Stimulated activated naive B cell treated with anti-CD40 and anti-IgM and Interleukin-4, amounts not matched to agents 10 μg/mL and 1 μg/mL and 100 μg/mL, for 72 hours (primary cell): ENCODE data around the gene FOXP1.

Source experiments
- ATAC-seq, 2 donors: fragments of 150-1000 bp; cut with Tn5 transposase; replicated peaks; 2 replicates each; pipeline ENCODE4 v1.10.0; 2021; ENCODE audit warnings: moderate library complexity in 1 of 2
- DNase-seq: peaks from one replicate; pipeline ENCODE4 v3.0.0; 2021
- H3K27ac Mint-ChIP-seq: one replicate; pipeline ENCODE4 v1.8.0; 2022; ENCODE audit warnings: mild to moderate bottlenecking, mixed read lengths
- H3K27me3 Mint-ChIP-seq, 2 donors: one replicate each; pipeline ENCODE4 v1.8.0; 2022; ENCODE audit warnings: mixed read lengths in 2 of 2
- H3K36me3 Mint-ChIP-seq, 2 donors: one replicate each; pipeline ENCODE4 v1.8.0; 2022; ENCODE audit warnings: mixed read lengths in 2 of 2, mild to moderate bottlenecking in 1 of 2
- H3K4me1 Mint-ChIP-seq, 2 donors: one replicate each; pipeline ENCODE4 v1.8.0; 2022; ENCODE audit warnings: mixed read lengths in 2 of 2, mild to moderate bottlenecking in 1 of 2
- H3K4me3 Mint-ChIP-seq, 2 donors: one replicate each; pipeline ENCODE4 v1.8.0; 2022; ENCODE audit warnings: mild to moderate bottlenecking in 2 of 2, mixed read lengths in 2 of 2, moderate library complexity in 1 of 2
- H3K9me3 Mint-ChIP-seq, 2 donors: one replicate each; pipeline ENCODE4 v1.8.0; 2022; ENCODE audit warnings: mixed read lengths in 2 of 2, mild to moderate bottlenecking in 1 of 2

The FOXP1 gene

DNA sequence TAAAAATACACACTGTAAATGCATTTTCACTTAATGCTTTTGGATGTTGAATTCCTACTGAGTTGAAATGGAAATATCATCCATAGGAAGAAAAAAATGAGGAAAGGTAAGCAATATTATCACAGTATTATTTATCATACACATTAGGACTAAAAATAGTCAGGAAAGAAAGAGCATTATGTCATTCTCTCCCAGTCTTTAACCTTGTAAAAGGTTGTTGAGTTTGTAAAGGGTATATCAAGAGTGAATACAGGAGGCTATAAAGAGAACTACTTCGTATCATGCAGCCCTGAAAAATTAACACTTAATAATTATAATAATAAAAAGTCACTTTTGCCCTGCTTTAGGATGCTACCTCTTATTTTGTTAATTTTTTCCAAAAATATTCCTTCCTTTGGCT lies 395.8 kb downstream of the FOXP1 start:
- peaks cover 28 to 73% of the 10 kb centered on the region in 2 donors for H3K4me1 Mint-ChIP-seq
- no peak overlapping the region for H3K27ac Mint-ChIP-seq
- no peak overlapping the region for H3K4me3 Mint-ChIP-seq
- H3K36me3 Mint-ChIP-seq: peaks cover 27 to 36% of the 10 kb centered on the region in 2 donors
- H3K9me3 Mint-ChIP-seq: peaks cover 6 to 9% of the 10 kb centered on the region in 2 donors
- H3K27me3 Mint-ChIP-seq: no peaks in the 10 kb centered on the region
- no peak for DNase-seq
- no peak for ATAC-seq

DNA sequence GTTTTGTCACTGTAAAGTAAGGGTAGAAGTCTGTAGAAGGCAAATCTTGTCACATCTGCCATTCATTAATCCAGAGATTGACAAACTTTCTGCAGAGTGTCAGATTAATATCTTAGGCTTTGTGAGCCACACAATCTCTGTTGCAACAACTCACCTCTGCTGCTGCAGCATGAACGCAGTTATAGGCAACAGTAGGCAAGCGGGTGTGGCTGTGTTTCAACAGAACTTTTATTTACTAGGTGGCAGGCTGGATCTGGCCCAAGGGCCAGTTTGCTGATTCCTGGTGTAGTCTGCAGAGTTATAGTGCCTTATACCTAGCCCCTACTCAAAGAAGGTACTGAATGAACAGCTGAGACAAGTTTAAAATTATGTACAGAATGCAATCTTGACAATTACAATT lies 396.7 kb downstream of the FOXP1 start:
- Mint-ChIP-seq H3K4me1 (peaks cover 26 to 65% of the 10 kb centered on the region in 2 donors), H3K27ac (no peak overlapping the region), H3K9me3 (peaks cover 6 to 9% of the 10 kb centered on the region in 2 donors), H3K27me3 (no peaks in the 10 kb centered on the region), H3K36me3 (peaks cover 27 to 36% of the 10 kb centered on the region in 2 donors), H3K4me3 (no peak overlapping the region)
- no peak for ATAC-seq
- DNase-seq: no peak

DNA sequence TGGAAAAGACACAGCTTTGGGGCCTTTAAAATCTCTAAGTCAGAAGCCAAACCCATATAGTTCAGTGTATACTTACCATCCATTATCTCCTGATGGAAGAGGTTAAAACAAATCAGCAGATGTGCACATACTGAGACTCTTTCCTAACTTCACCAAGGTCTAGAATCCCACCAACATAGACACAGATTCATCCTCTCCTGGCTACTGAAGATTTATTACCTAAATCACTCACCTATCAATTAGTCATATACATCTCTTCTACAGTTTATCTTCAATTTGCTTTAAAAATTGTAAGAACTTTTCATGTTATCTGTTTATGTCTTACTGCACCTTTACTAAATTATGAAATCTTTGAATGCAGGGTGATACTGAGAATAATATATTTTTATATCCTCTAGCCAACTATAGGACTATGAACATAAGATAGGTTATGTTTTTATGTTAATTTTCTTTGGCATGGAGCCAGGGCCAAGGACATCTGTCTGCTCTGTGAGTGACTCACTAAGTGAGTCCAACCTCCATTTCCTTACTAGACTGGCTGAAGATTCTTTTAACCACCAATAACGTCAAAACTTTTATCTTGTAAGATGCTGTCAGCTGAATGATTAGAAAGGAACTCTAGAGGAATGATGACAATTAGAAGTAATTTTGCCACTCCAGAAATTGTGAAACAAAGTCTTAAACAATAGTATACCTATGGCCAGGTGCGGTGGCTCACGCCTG lies 397.6 kb downstream of the FOXP1 start:
- H3K27me3 Mint-ChIP-seq: no peaks in the 10 kb centered on the region
- no peak for DNase-seq
- ATAC-seq: peak; percentile 63 to 77
- H3K4me1 Mint-ChIP-seq: peaks cover 22 to 61% of the 10 kb centered on the region in 2 donors
- H3K36me3 Mint-ChIP-seq: peaks cover 30 to 43% of the 10 kb centered on the region in 2 donors
- no peak overlapping the region for H3K4me3 Mint-ChIP-seq
- peak overlapping the region; percentile 69 for H3K27ac Mint-ChIP-seq
- H3K9me3 Mint-ChIP-seq: peaks cover 6 to 9% of the 10 kb centered on the region in 2 donors

DNA sequence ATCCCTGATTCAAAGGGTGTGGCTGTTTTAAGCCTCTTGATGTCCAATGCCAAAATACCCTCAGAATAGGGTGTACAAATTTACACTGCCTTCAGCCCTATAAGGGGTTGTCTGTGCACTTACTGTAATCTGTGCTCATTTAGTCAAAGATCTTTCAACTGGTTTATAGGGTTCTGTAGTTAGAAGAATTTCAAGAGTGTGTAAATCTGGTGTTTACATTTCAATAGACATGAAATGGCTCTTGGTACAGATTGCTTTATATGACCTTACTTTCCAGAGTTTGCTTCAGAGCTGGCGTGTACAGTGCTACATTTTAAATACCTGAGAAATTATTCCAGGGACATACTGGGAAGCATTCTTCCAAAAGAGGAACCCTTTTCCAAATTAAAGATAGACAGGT lies 399.3 kb downstream of the FOXP1 start:
- no peaks in the 10 kb centered on the region for H3K27me3 Mint-ChIP-seq
- peaks cover 15 to 50% of the 10 kb centered on the region in 2 donors for H3K4me1 Mint-ChIP-seq
- peaks cover 20 to 41% of the 10 kb centered on the region in 2 donors for H3K36me3 Mint-ChIP-seq
- no peaks in the 10 kb centered on the region for H3K9me3 Mint-ChIP-seq
- ATAC-seq (no peak), DNase-seq (no peak)
- H3K4me3 Mint-ChIP-seq: no peak overlapping the region
- H3K27ac Mint-ChIP-seq: no peak overlapping the region

DNA sequence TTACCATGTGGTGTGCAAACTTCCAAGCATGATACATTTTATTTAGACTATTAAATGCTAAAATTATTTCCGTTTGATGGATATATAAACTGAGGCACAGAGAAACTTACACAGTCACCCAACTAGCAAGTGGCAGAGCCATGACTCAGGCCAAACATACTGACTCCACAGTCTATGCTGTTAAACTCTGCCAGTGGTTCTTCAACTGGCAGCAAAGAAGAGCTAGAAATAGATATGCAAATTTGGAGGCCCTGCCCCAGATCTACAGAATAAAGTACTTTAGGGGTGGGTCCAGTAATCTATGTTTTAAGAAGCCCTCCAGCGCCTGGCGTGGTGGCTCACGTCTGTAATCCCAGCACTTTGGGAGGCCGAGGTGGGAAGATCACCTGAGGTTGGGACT lies 400.0 kb downstream of the FOXP1 start:
- H3K36me3 Mint-ChIP-seq: peaks cover 18 to 37% of the 10 kb centered on the region in 2 donors
- DNase-seq (no peak), ATAC-seq (no peak)
- H3K27me3 Mint-ChIP-seq: no peaks in the 10 kb centered on the region
- H3K4me3 Mint-ChIP-seq: no peak overlapping the region
- H3K9me3 Mint-ChIP-seq: no peaks in the 10 kb centered on the region
- H3K27ac Mint-ChIP-seq: peak overlapping the region; percentile 9
- H3K4me1 Mint-ChIP-seq: peaks cover 9 to 43% of the 10 kb centered on the region in 2 donors

DNA sequence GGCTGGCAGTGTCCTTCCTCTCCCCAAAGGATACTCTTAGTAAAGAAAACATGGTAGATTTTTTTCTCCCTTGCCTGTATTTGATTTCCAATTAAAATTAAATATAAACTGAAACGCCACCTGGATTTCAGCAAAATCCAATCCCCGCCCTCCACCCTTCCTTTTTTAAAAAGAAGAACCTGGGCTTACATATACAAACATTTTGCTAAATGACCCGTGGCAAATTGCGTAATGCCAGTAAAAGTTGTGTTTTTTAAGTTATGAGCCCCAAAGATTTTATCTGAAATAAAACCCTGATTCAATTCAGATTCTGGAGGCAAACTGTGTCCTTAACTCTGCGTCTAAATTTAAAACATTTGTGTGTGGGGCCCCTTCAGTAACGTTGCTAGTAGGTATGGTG lies 403.0 kb downstream of the FOXP1 start:
- ATAC-seq (no peak), DNase-seq (no peak)
- peaks cover 19 to 47% of the 10 kb centered on the region in 2 donors for H3K36me3 Mint-ChIP-seq
- peak overlapping the region; percentile 89 for H3K27ac Mint-ChIP-seq
- H3K27me3 Mint-ChIP-seq: no peaks in the 10 kb centered on the region
- no peak overlapping the region for H3K4me3 Mint-ChIP-seq
- peaks cover 12 to 38% of the 10 kb centered on the region in 2 donors for H3K4me1 Mint-ChIP-seq
- H3K9me3 Mint-ChIP-seq: no peaks in the 10 kb centered on the region

DNA sequence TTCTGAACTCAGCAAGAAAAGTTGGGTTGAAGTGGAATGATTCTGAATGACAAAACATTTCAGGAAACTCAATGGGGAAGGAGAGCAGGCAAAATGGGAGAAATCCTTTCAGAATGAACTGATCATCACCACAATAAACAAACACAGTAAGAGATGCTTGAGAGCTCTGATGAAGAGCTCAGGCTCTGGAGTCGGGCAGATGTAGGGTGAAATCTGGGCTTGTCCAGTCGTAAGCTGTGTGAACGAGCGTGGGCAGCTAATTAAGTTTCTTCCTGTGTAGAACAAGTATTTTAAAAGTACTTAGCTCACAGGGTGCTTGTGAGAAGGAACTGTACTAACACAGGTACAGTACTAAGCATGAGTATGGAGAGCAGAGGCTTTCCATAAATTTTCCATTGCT lies 406.2 kb downstream of the FOXP1 start:
- Mint-ChIP-seq H3K9me3 (no peaks in the 10 kb centered on the region), H3K27me3 (no peaks in the 10 kb centered on the region), H3K4me1 (peaks cover 23 to 40% of the 10 kb centered on the region in 2 donors), H3K36me3 (peaks cover 13 to 54% of the 10 kb centered on the region in 2 donors), H3K27ac (no peak overlapping the region), H3K4me3 (no peak overlapping the region)
- ATAC-seq (no peak), DNase-seq (no peak)

DNA sequence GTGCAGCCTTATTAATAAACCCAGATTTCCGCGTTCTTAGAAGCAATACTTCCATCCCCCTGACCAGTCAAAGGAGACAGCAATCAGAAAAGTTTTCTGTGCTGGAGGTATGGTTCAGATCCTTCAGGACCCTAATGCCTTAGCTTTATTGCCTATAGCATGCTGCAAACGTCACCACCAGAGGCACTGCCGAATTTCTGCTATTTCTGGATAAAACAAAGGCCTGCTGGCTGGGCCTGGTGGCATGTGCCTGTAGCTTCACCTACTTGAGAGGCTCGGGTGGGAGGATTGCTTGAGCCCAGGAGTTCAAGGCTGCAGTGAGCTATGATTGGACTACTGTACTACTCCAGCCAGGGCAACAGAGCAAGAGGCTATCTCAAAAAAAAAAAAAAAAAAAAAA lies 407.2 kb downstream of the FOXP1 start:
- no peak overlapping the region for H3K27ac Mint-ChIP-seq
- H3K4me1 Mint-ChIP-seq: peaks cover 23 to 40% of the 10 kb centered on the region in 2 donors

DNA sequence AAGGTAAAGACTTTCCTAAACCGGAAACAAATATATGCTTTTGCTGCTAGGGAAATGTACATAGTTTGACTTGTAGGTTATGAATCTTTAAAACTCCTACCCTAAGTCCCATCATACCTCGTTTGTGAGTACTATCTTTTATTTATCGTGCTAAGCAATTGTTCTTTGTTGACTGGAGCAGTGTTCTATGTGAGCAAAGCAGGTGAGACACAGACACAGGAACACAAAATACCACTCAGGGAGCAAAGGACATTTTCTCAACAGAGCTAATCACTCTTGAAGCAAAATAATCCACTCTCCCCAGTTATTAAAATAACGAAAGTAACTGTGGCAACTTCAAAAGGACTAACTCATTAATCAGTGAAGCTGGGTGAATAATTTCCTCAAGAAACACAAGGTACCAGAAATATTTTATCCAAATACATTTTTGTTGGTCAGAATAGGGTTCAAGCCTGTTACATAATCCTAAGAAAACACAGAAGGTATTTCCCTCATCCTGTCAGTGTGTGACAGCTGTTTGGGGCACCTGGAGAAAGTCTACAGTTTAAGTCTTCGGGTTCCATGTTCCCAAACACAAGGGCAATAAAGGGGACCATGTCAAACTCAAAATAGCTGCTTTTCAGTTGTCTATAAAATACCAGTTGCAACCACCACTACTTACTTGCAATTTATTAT lies 407.7 kb downstream of the FOXP1 start:
- no peaks in the 10 kb centered on the region for H3K27me3 Mint-ChIP-seq
- peak overlapping the region; percentile 21 for H3K27ac Mint-ChIP-seq
- no peaks in the 10 kb centered on the region for H3K9me3 Mint-ChIP-seq
- no peak overlapping the region for H3K4me3 Mint-ChIP-seq
- DNase-seq: no peak
- ATAC-seq: no peak
- peaks cover 23 to 34% of the 10 kb centered on the region in 2 donors for H3K4me1 Mint-ChIP-seq
- H3K36me3 Mint-ChIP-seq: peaks cover 9 to 57% of the 10 kb centered on the region in 2 donors

More for the DNA sequence above, 407.2 kb downstream of the FOXP1 start:
- Mint-ChIP-seq H3K4me3 (no peak overlapping the region), H3K36me3 (peaks cover 13 to 59% of the 10 kb centered on the region in 2 donors), H3K9me3 (no peaks in the 10 kb centered on the region), H3K27me3 (no peaks in the 10 kb centered on the region)
- no peak for ATAC-seq
- no peak for DNase-seq

DNA sequence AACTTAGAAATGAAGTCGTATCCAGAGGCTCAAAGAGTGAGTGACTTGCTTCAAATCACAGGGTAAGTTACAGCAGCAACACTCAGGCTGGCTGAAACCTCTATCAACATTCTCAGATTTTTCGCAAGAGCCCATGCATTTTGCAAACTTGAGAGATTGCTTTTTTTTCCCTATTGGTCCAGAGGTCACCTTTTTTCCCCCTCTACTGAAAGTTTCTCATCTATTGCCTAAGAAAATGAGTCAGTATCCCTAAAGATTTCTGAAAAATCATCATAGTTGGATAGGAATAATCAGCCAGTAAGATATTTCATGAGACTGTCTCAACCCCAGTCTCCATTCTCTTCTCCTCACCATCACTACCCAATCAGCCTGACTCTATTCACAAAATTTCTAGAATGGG lies 410.6 kb downstream of the FOXP1 start:
- ATAC-seq: no peak
- Mint-ChIP-seq H3K9me3 (no peaks in the 10 kb centered on the region), H3K27me3 (no peaks in the 10 kb centered on the region), H3K36me3 (peaks cover 11 to 52% of the 10 kb centered on the region in 2 donors), H3K27ac (peak overlapping the region; percentile 76), H3K4me1 (peaks cover 32 to 56% of the 10 kb centered on the region in 2 donors), H3K4me3 (no peak overlapping the region)
- DNase-seq: no peak

DNA sequence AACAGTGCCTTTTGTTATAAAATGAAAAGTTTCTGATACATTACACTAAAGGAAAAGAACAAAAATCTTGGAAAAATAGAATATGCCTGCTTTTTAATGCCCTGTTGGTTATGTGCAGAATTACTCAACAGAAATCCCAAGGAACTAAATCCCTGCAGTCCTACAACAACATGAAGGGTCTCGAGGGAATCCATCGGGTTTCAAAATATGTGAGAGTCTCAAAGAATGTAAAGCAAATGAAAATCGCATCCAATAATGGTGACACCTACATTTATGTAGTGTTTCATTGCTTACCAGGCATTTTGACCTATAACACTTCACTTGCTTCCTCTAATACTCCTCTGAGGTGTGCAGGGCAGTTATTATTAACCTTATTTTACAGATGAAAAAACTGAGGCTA lies 411.3 kb downstream of the FOXP1 start:
- DNase-seq (no peak), ATAC-seq (no peak)
- Mint-ChIP-seq H3K9me3 (no peaks in the 10 kb centered on the region), H3K4me3 (no peak overlapping the region), H3K27me3 (no peaks in the 10 kb centered on the region), H3K4me1 (peaks cover 30 to 53% of the 10 kb centered on the region in 2 donors), H3K36me3 (peaks cover 11 to 50% of the 10 kb centered on the region in 2 donors), H3K27ac (peak overlapping the region; percentile 76)

DNA sequence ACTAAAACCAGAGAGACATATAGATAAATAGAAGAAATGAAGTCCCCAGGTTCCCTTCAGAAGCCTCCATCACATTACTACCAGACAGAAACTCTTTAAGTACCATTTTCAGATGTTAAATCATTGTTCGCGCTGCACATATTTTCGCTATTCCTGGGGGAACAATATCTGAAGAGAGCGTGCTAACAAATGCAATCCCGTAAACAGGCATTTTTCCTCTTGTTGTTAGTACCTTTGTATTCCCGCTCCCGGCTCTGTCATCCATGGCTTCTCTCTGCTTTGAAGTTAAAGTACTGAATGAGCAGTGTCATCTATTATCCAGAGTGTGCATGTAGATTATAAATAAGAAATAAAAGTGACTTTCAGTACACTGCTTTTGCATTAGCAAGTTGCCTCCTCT lies 412.3 kb downstream of the FOXP1 start:
- no peak for ATAC-seq
- Mint-ChIP-seq H3K27me3 (no peaks in the 10 kb centered on the region), H3K36me3 (peaks cover 19 to 54% of the 10 kb centered on the region in 2 donors), H3K4me3 (no peak overlapping the region), H3K9me3 (peaks cover 0 to 3% of the 10 kb centered on the region in 2 donors), H3K27ac (no peak overlapping the region), H3K4me1 (peaks cover 29 to 54% of the 10 kb centered on the region in 2 donors)
- DNase-seq: no peak

DNA sequence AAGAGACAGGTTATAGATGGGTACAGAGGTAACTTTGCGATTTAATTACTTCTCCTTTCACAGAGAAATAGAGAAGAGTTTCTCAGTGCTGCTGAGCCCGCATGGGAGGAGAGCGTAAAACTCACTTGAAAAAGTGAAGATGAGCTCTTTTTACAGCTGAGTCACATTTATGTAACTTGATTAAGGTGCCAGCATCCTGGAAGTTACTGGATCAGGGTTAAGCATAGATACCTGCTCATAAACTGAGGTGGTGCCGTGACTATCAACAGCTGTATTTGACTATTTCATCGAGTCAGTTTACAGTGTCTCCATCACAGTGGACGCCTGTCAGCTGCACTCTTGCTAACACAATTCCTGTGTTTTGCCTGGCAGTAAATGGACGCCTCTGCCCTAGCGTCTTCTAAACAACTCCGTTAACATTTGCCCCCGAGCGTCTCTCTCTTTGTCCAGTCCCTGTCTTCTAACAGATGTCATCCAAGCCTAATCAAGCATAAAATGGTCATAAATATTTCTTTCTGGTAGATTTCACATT lies 414.6 kb downstream of the FOXP1 start:
- Mint-ChIP-seq H3K27ac (peak overlapping the region; percentile 80), H3K4me1 (peaks cover 24 to 47% of the 10 kb centered on the region in 2 donors), H3K27me3 (no peaks in the 10 kb centered on the region), H3K36me3 (peaks cover 27 to 54% of the 10 kb centered on the region in 2 donors), H3K4me3 (peak overlapping the region in 1 of 2 donors; percentile 55), H3K9me3 (peaks cover 4 to 6% of the 10 kb centered on the region in 2 donors)
- ATAC-seq: peak in 1 of 2 donors; percentile 29
- DNase-seq: no peak

DNA sequence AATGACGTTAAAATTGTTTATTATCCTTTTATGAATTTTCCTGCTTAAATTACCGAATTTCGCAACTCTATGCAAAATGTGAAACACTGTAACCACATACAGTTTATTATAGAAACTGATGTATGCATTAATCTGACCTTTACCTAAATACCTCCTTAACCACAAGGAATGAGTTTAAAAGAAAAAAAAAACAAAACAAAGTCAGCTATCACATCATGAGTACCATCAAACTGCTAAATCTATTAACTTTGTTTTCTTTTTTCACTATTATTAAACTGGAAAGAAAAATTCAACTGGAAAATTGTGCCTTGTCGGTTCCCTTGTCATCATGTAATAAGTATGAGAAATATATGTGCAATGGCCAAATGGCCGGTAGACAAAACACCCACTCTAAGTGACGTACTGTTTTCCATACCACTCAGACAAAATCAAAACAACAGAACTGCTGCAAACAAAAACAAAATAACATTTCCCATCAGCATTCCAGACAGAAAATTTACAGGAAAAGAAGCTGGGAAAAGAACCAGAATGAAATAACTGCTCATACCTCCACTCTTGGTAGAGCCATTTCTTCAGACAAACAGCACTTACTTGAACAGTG lies 415.3 kb downstream of the FOXP1 start:
- Mint-ChIP-seq H3K4me3 (peak overlapping the region in 1 of 2 donors; percentile 55), H3K4me1 (peaks cover 21 to 40% of the 10 kb centered on the region in 2 donors), H3K9me3 (peaks cover 4 to 6% of the 10 kb centered on the region in 2 donors), H3K27me3 (no peaks in the 10 kb centered on the region), H3K27ac (peak overlapping the region; percentile 80), H3K36me3 (peaks cover 26 to 54% of the 10 kb centered on the region in 2 donors)
- no peak for ATAC-seq
- no peak for DNase-seq
